AG09319 (cell line): ENCODE results near the gene DMAC2L.

Source experiments
- DNase-seq: peaks from one replicate; pipeline ENCODE4 v3.0.0-alpha.2; 2010; ENCODE audit warnings: low read depth; ENCODE audit errors: extremely low read depth
- TF ChIP-seq, protein P1 (sequence below): IDR thresholded peaks from 2 replicates; pipeline ENCODE4 v1.5.1; 2011; ENCODE audit warnings: low read depth, mild to moderate bottlenecking, inconsistent platforms, low read length, moderate library complexity

DMAC2L gene

GRCh38 chr14:50339178-50339804 lies 27.2 kb downstream of the DMAC2L start:
- TF ChIP-seq, protein P1, sequence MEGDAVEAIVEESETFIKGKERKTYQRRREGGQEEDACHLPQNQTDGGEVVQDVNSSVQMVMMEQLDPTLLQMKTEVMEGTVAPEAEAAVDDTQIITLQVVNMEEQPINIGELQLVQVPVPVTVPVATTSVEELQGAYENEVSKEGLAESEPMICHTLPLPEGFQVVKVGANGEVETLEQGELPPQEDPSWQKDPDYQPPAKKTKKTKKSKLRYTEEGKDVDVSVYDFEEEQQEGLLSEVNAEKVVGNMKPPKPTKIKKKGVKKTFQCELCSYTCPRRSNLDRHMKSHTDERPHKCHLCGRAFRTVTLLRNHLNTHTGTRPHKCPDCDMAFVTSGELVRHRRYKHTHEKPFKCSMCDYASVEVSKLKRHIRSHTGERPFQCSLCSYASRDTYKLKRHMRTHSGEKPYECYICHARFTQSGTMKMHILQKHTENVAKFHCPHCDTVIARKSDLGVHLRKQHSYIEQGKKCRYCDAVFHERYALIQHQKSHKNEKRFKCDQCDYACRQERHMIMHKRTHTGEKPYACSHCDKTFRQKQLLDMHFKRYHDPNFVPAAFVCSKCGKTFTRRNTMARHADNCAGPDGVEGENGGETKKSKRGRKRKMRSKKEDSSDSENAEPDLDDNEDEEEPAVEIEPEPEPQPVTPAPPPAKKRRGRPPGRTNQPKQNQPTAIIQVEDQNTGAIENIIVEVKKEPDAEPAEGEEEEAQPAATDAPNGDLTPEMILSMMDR: no peak
- DNase-seq: no peak

GRCh38 chr14:50340045-50340444 lies 27.9 kb downstream of the DMAC2L start:
- DNase-seq: no peak
- TF ChIP-seq, protein P1: no peak

DNA sequence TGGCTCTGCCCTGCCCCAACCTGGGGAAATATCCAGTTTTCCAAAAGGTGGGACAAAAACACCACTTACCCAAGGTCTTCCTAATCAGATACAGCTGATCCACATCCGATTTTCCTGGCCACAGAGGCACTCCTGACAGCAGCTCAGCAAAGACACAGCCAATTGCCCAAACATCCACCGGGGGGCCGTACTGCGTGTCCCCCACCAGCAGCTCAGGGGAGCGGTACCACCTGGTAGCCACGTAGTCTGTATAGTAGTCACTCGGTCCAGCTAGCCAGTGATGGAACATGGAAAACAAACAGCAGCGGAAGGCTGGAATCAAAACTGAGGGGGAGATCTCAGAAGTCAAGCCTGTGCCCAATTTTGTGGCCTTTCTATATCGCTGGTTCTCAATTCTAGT lies 28.8 kb downstream of the DMAC2L start:
- TF ChIP-seq, protein P1: no peak
- DNase-seq: no peak

GRCh38 chr14:50342221-50343078 lies 30.3 kb downstream of the DMAC2L start:
- DNase-seq: no peak
- TF ChIP-seq, protein P1: peak; percentile 56

DNA sequence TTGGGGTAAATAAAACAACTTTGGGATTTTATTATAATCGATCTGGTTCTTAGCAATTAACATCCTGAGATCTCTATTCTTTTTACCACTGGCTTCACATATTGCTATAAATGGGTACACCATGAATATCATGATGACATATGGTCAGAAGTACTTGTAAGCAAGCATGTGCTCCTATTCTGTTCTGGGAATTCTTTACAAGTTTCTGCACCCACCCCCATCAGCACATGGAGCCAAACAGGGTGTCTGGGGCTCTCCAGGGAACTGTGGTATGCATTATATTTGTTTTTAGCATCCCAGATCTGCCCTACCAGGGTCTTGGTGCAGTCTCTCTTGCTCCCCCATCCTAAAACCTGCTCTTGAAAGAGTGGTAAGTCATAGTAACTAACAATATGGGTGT lies 31.3 kb downstream of the DMAC2L start:
- no peak for DNase-seq
- TF ChIP-seq, protein P1: no peak

DNA sequence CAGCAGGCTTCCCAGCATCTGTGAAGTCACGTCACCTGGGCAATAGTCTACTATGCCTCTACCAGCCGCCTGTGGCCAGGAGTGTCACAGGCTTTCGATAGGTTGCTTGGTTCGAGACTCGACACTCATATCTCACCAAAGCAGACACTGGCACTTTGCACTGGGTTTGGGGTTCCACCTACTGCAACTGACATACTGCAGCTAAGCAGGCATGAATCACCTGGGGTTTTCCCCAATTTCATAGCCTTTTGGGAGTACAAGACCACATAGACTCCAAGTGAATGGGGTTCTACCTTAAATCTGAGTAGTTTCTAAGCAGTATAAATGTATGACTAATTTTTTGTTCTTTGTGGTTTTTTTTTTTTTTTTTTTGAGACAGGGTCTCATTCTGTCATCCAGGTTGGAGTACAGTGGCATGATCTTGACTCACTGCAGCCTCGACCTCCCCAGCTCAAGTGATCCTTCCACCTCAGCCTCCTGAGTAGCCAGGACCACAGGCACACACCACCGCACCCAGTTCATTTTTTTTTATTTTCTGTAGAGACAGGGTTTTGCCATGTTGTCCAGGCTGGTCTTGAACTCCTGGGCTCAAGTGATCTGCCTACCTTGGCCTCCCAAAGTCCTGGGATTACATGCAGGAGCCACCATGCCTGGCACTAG lies 32.1 kb downstream of the DMAC2L start:
- TF ChIP-seq, protein P1: no peak
- DNase-seq: no peak
